GM18858 (cell line): ENCODE measurements around the gene THSD4.
"Not testable (repeated sequence)": the region's sequence is repeated elsewhere in the genome, so short reads cannot be mapped to it uniquely, and the experiment has no call there.

ENCODE experiments used
- ATAC-seq: cut with Tn5 transposase; IDR thresholded peaks from one replicate; pipeline ENCODE4 v1.9.1; 2021; ENCODE audit not compliant: unreplicated experiment

The THSD4 gene

DNA sequence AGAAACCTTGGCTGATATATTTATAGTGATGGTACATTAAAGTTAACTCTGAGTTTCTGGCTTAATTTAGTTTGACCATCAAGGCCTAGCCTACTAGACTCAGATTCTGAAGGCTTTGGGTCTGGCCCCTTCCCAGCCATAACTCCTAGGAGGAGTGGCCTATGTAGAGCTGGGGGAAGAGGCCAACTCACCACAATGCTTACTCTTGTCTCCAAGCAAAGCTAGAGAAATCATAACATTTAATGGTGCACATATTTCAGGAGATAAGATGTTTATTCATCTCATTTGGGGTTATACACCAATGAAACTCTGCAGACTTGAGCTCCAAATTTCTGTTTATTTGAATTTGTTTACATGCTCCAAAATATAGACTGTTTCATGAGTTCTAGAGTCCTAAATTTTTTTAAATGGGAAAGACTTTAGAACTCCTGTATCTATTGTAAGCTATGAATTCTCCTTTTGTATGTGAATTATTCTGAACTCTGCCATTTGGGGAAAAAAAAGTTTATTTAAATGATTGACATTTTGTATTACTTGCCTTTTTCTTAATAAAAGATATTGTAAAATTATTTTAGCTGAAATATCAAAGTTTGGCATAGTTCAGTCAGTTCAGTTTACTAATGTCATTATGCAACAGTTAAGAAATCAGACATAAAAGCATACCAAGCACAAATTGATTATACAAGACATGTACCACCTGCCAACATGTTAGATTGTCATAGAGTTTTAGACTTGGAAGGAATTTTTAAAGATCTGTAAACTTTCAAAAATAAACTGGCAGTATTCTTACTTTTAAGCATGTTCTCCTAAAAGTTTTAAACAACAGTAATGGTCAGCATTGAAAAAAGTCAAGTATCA lies 551.7 kb downstream of the THSD4 start:
- no peak for ATAC-seq

DNA sequence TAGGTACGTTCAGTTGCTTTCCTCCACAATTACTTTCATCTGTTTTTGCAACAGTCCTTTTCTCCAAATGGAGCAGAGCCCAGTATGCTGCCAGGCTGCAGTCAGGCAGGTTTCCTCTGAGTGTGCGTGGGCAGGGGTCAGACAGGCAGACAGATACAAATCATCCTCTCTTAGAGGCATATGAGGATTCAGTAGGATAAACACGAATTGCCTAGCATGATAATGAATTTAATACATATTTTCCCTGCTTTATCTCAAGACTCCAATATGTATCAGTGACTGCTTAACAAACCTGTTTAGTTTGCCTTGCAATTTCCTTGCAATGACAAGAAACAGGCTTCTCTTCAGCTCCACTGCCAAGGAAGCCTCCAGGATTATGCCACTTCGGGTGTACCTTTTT lies 554.4 kb downstream of the THSD4 start:
- no peak for ATAC-seq

- not testable (repeated sequence) for ATAC-seq
These were observed 555.0 kb downstream of the THSD4 start for GRCh38 chr15:71670222-71670621.

- no peak for ATAC-seq
These were observed 559.1 kb downstream of the THSD4 start for GRCh38 chr15:71674354-71674753.

GRCh38 chr15:71677352-71677751 lies 562.1 kb downstream of the THSD4 start:
- ATAC-seq = no peak

DNA sequence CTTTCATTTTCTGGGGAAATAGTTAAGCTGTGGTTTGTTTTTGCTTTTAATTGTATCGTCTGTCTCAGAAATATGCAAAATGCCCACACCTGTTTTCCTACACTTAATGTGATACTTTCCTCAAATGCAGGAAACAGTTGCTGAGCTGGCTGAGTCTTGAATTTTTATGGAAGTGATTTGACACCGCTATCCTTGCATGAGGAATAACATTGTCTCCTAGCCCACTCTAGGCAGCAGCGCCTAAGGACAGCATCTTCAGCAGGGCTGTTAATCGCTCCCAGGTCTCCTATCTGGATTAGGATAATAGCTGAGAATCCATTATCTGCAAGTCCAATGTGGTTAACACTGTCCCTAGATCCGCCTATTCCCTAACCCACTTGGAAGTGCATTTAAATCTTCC lies 562.5 kb downstream of the THSD4 start:
- no peak for ATAC-seq

- no peak for ATAC-seq
These were observed 562.9 kb downstream of the THSD4 start for GRCh38 chr15:71678191-71678590.

GRCh38 chr15:71678605-71679004 lies 563.3 kb downstream of the THSD4 start:
- no peak for ATAC-seq

DNA sequence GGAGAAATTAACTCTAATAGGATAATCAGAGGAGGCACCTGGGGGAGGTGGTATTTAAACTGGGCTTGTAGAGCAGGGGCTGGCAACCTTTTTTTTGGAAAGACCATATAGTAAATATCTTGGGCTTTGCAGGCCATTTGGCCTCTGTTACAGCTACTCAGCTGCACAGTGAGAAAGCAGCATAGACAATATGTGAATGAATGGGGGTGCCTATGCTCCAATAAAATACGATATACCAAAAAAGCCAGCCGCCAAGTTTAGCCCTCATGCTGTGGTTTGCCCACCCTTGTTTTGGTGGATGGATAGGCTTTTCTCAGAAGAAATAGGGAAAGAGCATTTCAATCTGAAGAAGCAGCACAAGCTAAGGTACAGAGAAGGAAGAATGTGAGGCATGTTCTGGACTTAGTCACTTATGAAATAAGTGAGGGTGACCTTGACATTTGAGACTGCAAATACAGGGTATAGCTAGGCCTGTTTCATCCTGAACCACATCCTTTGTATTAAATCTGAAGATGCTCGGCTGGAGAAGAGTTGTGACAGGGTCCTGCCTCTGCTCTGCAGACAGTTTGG lies 564.0 kb downstream of the THSD4 start:
- no peak for ATAC-seq

GRCh38 chr15:71679793-71680353 lies 564.6 kb downstream of the THSD4 start:
- no peak for ATAC-seq

- ATAC-seq = no peak
These were observed 566.7 kb downstream of the THSD4 start for GRCh38 chr15:71682001-71682400.

DNA sequence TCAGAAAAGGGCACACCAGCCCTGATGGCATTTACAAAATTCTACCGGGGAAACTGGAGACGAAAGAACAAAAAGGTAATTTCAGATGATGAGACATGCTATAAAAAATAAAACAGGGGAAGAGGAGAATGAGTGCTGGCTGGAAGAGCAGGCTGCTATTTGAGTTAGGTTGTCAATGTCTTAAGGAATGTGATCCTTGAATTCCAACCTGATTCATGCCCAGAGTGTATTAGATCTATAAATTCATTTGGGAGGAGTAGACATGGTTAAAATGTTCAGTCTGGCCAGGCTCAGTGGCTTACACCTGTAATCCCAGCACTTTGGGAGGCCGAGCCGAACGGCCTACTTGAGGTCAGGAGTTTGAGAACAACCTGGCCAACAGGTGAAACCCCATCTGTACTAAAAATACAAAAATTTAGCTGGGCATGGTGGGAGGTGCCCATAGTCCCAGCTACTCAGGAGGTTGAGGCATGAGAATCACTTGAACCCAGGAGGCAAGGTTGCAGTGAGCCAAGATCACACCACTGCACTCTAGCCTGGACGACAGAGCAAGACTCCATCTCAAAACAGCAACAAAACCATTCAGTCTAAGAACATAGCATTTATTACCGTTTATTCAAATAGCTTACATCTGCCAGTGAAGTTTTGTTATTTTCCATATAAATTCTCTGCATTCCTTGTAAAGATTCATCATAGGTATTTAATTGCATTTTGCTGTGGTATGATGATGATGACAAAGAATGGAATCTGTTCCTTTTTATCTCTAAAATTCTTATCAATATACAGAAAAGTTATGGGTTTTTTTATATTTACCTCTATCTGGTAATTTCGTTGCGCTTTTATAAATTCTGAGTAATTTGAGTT lies 568.4 kb downstream of the THSD4 start:
- no peak for ATAC-seq

DNA sequence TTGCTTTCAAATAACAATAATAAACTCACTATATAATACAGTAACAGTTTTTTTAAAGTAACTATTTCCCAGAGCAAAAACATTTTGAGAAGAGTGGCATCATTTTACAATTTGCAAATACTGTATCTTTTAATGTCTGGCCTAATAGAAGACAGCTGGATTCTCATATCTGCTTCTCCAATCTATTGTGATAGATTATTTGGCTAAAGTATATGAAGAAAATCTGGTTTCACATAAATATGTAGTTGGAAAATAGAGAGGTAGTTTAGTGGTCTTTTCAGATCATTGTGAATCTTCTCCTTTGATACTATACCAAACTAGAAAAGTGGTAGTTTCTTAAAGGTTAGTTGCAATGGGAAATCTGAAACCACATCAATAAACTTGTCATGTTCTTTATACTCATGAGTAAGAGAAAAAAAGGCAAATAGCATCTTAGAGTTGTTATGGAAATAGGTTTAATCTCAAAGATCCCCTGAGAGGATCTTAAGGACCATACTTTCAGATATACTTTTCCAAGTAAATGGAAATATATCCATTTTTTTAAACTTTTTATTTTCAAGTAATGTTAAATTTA lies 570.2 kb downstream of the THSD4 start:
- ATAC-seq = no peak

DNA sequence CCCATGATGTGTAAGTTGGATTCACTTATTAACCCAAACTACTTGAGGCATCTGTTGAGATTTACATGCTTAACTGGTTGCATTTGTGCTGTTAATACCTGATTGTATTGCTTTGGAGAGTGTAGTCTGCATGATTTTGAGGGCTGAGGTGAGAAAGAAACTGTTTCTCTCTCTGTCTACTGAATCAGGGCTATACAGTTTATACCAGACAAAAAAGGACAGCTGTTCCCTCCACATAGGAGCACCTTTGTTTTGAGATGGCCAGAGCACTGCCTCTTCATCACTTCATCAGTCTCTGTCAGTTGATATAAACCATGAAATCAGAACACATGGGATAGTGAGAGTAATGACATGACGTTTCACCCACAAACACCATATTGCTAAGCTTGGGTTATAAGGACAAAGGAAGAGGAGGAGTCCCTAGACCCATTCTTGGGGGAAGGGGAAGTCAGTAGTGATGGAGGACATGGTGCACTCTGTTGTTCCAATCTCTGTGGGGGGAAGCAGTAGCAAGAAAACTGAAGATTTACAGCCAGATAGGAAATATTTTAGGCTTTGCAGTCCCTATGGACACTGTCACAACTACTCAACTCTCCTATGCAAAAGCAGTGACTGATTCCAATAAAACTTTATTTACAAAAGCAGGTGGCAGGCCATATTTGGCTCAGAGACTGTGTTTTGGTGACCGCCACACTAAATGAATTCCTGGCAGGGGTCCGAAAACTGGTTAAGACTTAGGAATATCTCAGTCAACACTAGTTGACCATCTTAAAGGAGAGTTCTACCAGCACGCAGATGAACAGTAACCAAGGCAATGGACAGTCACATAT lies 571.2 kb downstream of the THSD4 start:
- ATAC-seq = no peak

- no peak for ATAC-seq
These were observed 572.7 kb downstream of the THSD4 start for GRCh38 chr15:71687902-71688508.

DNA sequence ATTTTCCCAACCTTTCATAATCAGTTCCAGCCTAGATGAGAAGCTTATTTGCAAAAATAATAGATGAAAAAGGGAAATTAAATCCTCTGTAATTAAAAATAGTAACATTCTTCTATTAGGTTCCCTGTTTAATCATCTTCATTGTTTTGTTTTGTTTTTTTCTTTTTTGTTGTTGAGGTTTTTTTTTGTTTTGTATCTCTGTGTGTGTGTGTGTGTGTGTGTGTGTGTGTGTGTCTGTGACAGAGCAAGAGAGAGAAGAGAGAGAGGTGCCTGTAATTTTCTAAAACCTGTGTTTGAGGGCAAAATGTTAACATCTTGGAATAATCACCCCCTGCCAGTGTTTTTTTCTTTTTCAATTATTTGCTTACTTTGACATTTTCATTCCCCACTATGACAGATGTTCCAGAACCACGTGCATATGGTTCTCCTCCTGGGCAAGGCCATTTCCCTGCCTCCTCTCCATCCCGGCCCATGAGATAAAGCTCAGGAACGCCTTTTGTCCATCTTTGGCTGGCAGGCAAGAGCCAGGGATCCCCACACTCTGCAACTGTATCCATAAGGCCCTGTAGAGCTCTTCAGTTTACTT lies 573.3 kb downstream of the THSD4 start:
- ATAC-seq = no peak

DNA sequence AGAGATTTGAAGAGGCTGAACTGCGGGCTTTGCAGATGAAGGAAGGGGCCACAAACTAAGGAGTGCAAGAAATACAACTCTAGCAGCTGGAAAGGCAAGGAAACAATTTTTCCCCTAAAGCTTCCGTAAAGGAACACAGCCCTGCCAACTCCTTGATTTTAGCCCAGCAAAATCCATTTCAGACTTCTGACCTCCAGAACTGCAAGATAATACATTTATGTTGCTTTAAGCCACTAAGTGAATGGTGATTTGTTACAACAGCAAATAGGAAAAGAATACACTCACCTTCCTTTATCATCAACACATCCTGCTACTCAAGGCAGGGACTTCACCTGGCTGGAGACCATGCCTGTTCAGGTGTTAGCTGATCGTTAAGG lies 575.8 kb downstream of the THSD4 start:
- no peak for ATAC-seq

DNA sequence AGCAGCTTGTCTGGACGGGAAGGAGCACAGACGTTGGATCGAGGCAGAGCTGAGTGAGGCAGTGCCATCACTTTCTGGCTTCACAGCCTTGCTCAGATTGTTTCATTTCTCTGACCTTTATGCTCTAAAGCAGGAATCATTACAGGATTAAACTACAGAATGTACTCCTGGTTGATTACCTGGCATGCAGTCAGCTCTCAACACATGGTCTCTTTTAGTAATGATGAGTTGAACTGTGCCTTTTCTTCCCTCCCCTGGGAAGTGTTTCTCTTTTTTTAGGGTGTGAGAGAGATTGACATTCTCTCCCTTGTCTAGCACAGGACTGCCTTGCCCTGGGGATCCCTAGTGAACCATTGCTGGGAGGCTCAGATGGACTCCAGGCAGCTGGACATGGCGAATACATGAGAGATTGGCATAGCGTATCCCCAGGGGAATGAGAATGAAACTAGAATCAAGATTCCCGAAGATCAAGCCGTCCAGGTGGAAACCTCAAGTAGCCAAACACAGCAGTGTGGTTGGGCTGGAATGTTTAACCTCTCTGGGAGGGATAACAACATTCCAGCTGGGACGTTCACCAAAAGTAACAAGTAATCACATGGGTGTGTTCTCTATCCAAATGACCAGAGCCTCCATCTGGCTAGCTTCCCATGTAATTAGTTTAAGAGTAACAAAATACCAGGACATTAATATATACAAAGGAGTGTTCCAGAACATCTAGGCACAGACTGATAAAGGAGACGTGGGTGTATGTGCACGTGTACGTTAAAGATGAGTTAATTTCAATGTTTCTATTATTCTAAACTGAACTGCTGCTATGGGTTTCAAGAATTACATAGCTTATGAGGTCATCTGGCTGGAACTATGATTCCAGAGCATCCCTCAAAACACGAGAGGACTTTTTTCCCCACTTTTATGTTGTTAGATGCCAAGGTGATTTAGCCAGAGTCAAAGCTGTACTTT lies 576.5 kb downstream of the THSD4 start:
- no peak for ATAC-seq
